A549 (cell line): ENCODE results near the gene PTPRN2. TPM values are rescaled to one million over a fixed set of nuclear protein-coding genes. Genes with fewer than 3 reads are reported as not detected.

Source experiments
- ATAC-seq, 2 experiments: fragments of 200-7000 bp in 1 of 2; fragments of >200 bp in 1 of 2; cut with Nextera tagmentation in 1 of 2; cut with Tn5 transposase in 1 of 2; 3 replicates each; pipeline versions ENCODE4 v1.8.0 to v1.9.1; 2018 to 2020; ENCODE audit warnings: mild to moderate bottlenecking in 1 of 2, moderate library complexity in 1 of 2
- CTCF ChIA-PET: fragments of 300-600 bp; sonication (Branson Sonifier 250); formaldehyde crosslinking; extraction: SDS; loops from one replicate; lab custom pipeline; 2021; ENCODE audit warnings: antibody characterized with exemption, inconsistent platforms; lab: Yijun Ruan, JAX
- POLR2A ChIA-PET: fragments of 350-600 bp; formaldehyde crosslinking; extraction: SDS; loops from one replicate; lab custom pipeline; 2021; ENCODE audit warnings: antibody characterized with exemption, inconsistent platforms; lab: Yijun Ruan, JAX
- DNase-seq, 2 experiments: peaks; one replicate each; pipeline versions ENCODE4 v3.0.0 to v3.0.0-alpha.2; 2011 to 2016; ENCODE audit warnings: low read depth in 1 of 2, low spot score in 1 of 2
- FAIRE-seq: peaks from 2 replicates; lab custom pipeline; 2011; peaks lifted over from hg19 to GRCh38; lab: Jason Lieb, UNC
- H3K27ac ChIP-seq, 2 experiments: fragments of >200 bp; sonication (Bioruptor Twin); formaldehyde crosslinking; 3 replicates each; pipeline ENCODE4 v1.5.1; 2016 to 2017
- H3K4me1 ChIP-seq: fragments of >200 bp; sonication (Bioruptor Twin); formaldehyde crosslinking; 3 replicates; pipeline ENCODE4 v1.6.1; 2016
- H3K4me2 ChIP-seq: fragments of >200 bp; sonication (Bioruptor Twin); formaldehyde crosslinking; 3 replicates; pipeline ENCODE4 v1.6.1; 2016
- H3K4me3 ChIP-seq: fragments of >200 bp; sonication (Bioruptor Twin); formaldehyde crosslinking; 3 replicates; pipeline ENCODE4 v1.5.1; 2016
- H3K9me3 ChIP-seq: fragments of >200 bp; sonication (Bioruptor Twin); formaldehyde crosslinking; 3 replicates; pipeline ENCODE4 v1.6.1; 2016
- BHLHE40 ChIP-seq: IDR thresholded peaks from 2 replicates; pipeline ENCODE4 v1.6.1; 2012; ENCODE audit warnings: low read depth, low read length, inconsistent platforms
- CBX8 ChIP-seq: fragments of 200-600 bp; sonication (generic); IDR thresholded peaks from 2 replicates; pipeline ENCODE4 v1.6.1; 2016
- EHF ChIP-seq: fragments of 250-450 bp; sonication (Bioruptor Pico); IDR thresholded peaks from 2 replicates; pipeline ENCODE4 v1.5.0; 2020; ENCODE audit warnings: mild to moderate bottlenecking
- EHMT2 ChIP-seq: fragments of 200-600 bp; sonication (generic); IDR thresholded peaks from 2 replicates; pipeline ENCODE4 v1.6.1; 2016; ENCODE audit warnings: antibody characterized with exemption, low read depth, mild to moderate bottlenecking, moderate library complexity
- FOSL2 ChIP-seq, 2 experiments: fragments of 450-650 bp in 1 of 2; fragments of >200 bp in 1 of 2; sonication (Bioruptor Twin) in 1 of 2; formaldehyde crosslinking; IDR thresholded peaks; 2 replicates each; pipeline versions ENCODE4 v1.5.0 to v1.6.1; 2016 to 2020; ENCODE audit warnings: mild to moderate bottlenecking in 1 of 2, moderate library complexity in 1 of 2
- GATA3 ChIP-seq: IDR thresholded peaks from 2 replicates; pipeline ENCODE4 v1.6.1; 2012; ENCODE audit warnings: borderline replicate concordance
- HOXB5 ChIP-seq: fragments of 250-450 bp; sonication (Bioruptor Pico); IDR thresholded peaks from 2 replicates; pipeline ENCODE4 v1.5.0; 2020; ENCODE audit warnings: mild to moderate bottlenecking, moderate library complexity
- JUN ChIP-seq, 2 experiments: fragments of >200 bp; sonication (Bioruptor Twin); formaldehyde crosslinking; IDR thresholded peaks; 2 replicates in 1 of 2; 3 replicates in 1 of 2; pipeline ENCODE4 v1.6.1; 2016 to 2017
- KDM1A ChIP-seq: fragments of 200-600 bp; sonication (generic); IDR thresholded peaks from 2 replicates; pipeline ENCODE4 v1.6.1; 2016; ENCODE audit warnings: low read depth, mild to moderate bottlenecking
- MAZ ChIP-seq: fragments of 150-350 bp; IDR thresholded peaks from 2 replicates; pipeline ENCODE4 v1.6.1; 2014; ENCODE audit warnings: antibody characterized with exemption, low read depth, low read length, borderline replicate concordance
- NPAS2 ChIP-seq: fragments of 250-450 bp; sonication (Bioruptor Pico); IDR thresholded peaks from 2 replicates; pipeline ENCODE4 v1.8.0; 2022; ENCODE audit warnings: mild to moderate bottlenecking, moderate library complexity, borderline replicate concordance
- POLR2AphosphoS2 ChIP-seq: conservative IDR thresholded peaks from 2 replicates; pipeline ENCODE4 v1.6.1; 2012; ENCODE audit warnings: low read length, improper control_type of control experiment, inconsistent platforms
- RARB ChIP-seq: fragments of 250-450 bp; sonication (Bioruptor Pico); IDR thresholded peaks from 2 replicates; pipeline ENCODE4 v1.8.0; 2021; ENCODE audit warnings: mild to moderate bottlenecking, moderate library complexity
- RCOR1 ChIP-seq: fragments of 150-350 bp; IDR thresholded peaks from 2 replicates; pipeline ENCODE4 v1.6.1; 2014; ENCODE audit warnings: antibody characterized with exemption, low read length, low read depth
- RFX5 ChIP-seq: fragments of 450-650 bp; IDR thresholded peaks from 2 replicates; pipeline ENCODE4 v1.7.1; 2014; ENCODE audit warnings: antibody characterized with exemption, mild to moderate bottlenecking, moderate library complexity
- RNF2 ChIP-seq: fragments of 200-600 bp; sonication (generic); IDR thresholded peaks from 2 replicates; pipeline ENCODE4 v1.6.1; 2016; ENCODE audit warnings: low read depth, mild to moderate bottlenecking, antibody characterized with exemption, moderate library complexity, borderline replicate concordance
- TP53 ChIP-seq: fragments of 250-450 bp; sonication (Bioruptor Pico); IDR thresholded peaks from 2 replicates; pipeline ENCODE4 v1.5.0; 2021; ENCODE audit warnings: mild to moderate bottlenecking, moderate library complexity
- ZNF302 ChIP-seq: fragments of 250-450 bp; sonication (Bioruptor Pico); IDR thresholded peaks from 2 replicates; pipeline ENCODE4 v1.9.0; 2021; ENCODE audit warnings: inconsistent platforms, mild to moderate bottlenecking, moderate library complexity
- WGBS: methylation state at CpG from one replicate; pipeline ENCODE4 v1.1.6; 2017; ENCODE audit errors: missing lambda C conversion rate; 5-methylcytosine and 5-hydroxymethylcytosine counted together
- polyA plus RNA-seq, 4 experiments: library from polyadenylated mRNA; depleted of rRNA in 3 of 4; stranded (reverse); fragments of >200 nt; fragmentation: RNase III in 1 of 4; extraction: RNeasy Plus Mini Kit Qiagen cat#74134 plus additional on column Dnase treatment in 1 of 4; gene quantifications; 2 replicates in 3 of 4; 3 replicates in 1 of 4; pipeline ENCODE4 v1.2.3, GENCODE V29; 2011 to 2017
- TF ChIP-seq, protein P1 (sequence below): fragments of >200 bp; sonication (Bioruptor Twin); formaldehyde crosslinking; IDR thresholded peaks from 3 replicates; pipeline ENCODE4 v1.5.1; 2016
- TF ChIP-seq, protein P2 (sequence below): fragments of 150-350 bp; IDR thresholded peaks from 2 replicates; pipeline ENCODE4 v1.6.1; 2014; ENCODE audit warnings: low read depth, mild to moderate bottlenecking, low read length
- TF ChIP-seq, protein P3 (sequence below): fragments of 250-450 bp; sonication (Bioruptor Pico); IDR thresholded peaks from 2 replicates; pipeline ENCODE4 v1.5.0; 2021; ENCODE audit warnings: mild to moderate bottlenecking, moderate library complexity, borderline replicate concordance
- TF ChIP-seq, protein P4 (sequence below): IDR thresholded peaks from 2 replicates; pipeline ENCODE4 v1.6.1; 2012; ENCODE audit warnings: low read depth, borderline replicate concordance
- TF ChIP-seq, protein P5 (sequence below): fragments of 250-450 bp; sonication (Bioruptor Pico); IDR thresholded peaks from 2 replicates; pipeline ENCODE4 v1.5.0; 2020; ENCODE audit warnings: low read depth, mild to moderate bottlenecking, moderate library complexity
- TF ChIP-seq, protein P6 (sequence below): fragments of 450-650 bp; IDR thresholded peaks from 2 replicates; pipeline ENCODE4 v1.6.1; 2014; ENCODE audit warnings: antibody characterized with exemption
- TF ChIP-seq, protein P7 (sequence below): fragments of 200-600 bp; sonication (generic); IDR thresholded peaks from 2 replicates; pipeline ENCODE4 v1.6.1; 2016; ENCODE audit warnings: antibody characterized with exemption, mild to moderate bottlenecking, moderate library complexity

The PTPRN2 gene
- polyA plus RNA-seq, 2 of the 4 experiments (the other 2 are of a cell fraction), result 0.41 to 1.2 TPM

DNA sequence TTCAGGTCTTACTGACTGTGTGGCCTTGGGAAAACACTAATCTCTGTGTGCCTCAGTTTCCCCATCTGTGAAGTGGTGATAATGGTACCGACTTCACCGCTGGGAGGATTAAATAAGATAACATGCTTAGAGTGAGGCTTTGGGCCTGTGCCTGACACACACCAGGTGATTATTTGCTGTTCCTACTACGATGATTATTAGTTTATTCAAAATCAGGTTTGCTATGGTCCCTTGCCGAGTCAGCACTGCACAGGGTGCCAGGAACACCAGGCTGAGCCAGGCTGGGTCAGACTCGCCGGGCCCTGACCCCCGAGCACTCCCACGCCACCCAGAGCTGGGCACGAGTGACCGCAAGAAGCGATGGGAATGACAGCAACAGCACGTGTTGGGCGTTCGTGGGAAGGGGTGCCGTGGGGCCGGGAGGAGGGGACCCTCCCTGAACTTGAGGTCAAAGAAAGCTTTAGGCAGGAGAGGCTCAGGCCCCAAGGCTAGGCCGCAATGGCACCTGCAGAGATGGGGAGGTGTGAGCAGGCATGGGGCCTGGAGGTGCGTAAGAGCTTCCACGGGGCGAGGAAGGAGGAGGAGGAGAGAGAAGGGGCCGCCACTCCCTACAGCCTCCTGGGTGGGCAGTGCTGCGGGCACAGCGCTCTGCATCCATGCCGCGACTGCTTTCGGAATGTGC lies 925.4 kb downstream of the PTPRN2 start:
- no peak overlapping the region for H3K4me2 ChIP-seq
- TF ChIP-seq KDM1A, result no peak
- no peak for TF ChIP-seq CBX8
- TF ChIP-seq EHF (CRISPR knock-in tag), result no peak
- no peak for TF ChIP-seq NPAS2
- TF ChIP-seq POLR2AphosphoS2, result no peak
- no peak for TF ChIP-seq ZNF302 (CRISPR knock-in tag)
- TF ChIP-seq RNF2, result no peak
- TF ChIP-seq RFX5, result no peak
- TF ChIP-seq, protein P1, sequence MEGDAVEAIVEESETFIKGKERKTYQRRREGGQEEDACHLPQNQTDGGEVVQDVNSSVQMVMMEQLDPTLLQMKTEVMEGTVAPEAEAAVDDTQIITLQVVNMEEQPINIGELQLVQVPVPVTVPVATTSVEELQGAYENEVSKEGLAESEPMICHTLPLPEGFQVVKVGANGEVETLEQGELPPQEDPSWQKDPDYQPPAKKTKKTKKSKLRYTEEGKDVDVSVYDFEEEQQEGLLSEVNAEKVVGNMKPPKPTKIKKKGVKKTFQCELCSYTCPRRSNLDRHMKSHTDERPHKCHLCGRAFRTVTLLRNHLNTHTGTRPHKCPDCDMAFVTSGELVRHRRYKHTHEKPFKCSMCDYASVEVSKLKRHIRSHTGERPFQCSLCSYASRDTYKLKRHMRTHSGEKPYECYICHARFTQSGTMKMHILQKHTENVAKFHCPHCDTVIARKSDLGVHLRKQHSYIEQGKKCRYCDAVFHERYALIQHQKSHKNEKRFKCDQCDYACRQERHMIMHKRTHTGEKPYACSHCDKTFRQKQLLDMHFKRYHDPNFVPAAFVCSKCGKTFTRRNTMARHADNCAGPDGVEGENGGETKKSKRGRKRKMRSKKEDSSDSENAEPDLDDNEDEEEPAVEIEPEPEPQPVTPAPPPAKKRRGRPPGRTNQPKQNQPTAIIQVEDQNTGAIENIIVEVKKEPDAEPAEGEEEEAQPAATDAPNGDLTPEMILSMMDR, result no peak
- TF ChIP-seq BHLHE40, result no peak
- no peak for TF ChIP-seq RCOR1
- TF ChIP-seq, protein P2, sequence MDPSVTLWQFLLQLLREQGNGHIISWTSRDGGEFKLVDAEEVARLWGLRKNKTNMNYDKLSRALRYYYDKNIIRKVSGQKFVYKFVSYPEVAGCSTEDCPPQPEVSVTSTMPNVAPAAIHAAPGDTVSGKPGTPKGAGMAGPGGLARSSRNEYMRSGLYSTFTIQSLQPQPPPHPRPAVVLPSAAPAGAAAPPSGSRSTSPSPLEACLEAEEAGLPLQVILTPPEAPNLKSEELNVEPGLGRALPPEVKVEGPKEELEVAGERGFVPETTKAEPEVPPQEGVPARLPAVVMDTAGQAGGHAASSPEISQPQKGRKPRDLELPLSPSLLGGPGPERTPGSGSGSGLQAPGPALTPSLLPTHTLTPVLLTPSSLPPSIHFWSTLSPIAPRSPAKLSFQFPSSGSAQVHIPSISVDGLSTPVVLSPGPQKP, result no peak
- TF ChIP-seq, protein P3, sequence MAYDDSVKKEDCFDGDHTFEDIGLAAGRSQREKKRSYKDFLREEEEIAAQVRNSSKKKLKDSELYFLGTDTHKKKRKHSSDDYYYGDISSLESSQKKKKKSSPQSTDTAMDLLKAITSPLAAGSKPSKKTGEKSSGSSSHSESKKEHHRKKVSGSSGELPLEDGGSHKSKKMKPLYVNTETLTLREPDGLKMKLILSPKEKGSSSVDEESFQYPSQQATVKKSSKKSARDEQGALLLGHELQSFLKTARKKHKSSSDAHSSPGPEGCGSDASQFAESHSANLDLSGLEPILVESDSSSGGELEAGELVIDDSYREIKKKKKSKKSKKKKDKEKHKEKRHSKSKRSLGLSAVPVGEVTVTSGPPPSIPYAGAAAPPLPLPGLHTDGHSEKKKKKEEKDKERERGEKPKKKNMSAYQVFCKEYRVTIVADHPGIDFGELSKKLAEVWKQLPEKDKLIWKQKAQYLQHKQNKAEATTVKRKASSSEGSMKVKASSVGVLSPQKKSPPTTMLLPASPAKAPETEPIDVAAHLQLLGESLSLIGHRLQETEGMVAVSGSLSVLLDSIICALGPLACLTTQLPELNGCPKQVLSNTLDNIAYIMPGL (CRISPR knock-in tag), result no peak
- TF ChIP-seq FOSL2 (IDR thresholded peaks at IDR 0.05), result no peak
- TF ChIP-seq FOSL2 (CRISPR knock-in tag; IDR thresholded peaks at IDR 0.05), result no peak
- TF ChIP-seq, protein P4, sequence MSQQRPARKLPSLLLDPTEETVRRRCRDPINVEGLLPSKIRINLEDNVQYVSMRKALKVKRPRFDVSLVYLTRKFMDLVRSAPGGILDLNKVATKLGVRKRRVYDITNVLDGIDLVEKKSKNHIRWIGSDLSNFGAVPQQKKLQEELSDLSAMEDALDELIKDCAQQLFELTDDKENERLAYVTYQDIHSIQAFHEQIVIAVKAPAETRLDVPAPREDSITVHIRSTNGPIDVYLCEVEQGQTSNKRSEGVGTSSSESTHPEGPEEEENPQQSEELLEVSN, result no peak

DNA sequence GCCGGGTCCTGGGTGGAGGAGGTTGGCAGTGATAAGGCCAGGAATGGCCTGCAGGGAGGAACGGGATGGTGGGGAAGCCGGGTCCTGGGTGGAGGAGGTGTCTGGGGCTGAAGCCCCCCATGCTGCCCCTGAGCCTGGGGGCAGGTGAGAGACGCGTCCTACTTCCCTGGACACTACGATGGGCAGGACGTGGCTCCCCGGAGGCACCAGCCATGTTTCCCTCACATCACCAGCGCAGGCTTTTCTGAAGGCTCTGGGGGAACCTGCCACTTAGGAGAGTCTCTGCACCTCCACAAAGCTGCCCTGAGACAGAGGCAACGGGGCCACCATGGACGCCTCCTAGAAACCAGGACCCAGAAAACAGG lies 926.0 kb downstream of the PTPRN2 start:
- Histone ChIP-seq H3K27ac (no peak overlapping the region), H3K4me2 (no peak overlapping the region), H3K4me3 (no peak overlapping the region), H3K9me3 (no peaks in the 10 kb centered on the region), H3K4me1 (no peaks in the 10 kb centered on the region)
- DNase-seq (no peak), FAIRE-seq (no peak), ATAC-seq (no peak)
- ChIA-PET POLR2A (no interaction called here), CTCF (interaction anchor here (1.8 kb wide), 1 partner anchor 12 kb away, joined by 3 read pairs; no protein-coding TSS in a partner anchor)
- 47% methylated on average over 11 of the region's 11 CpGs for WGBS
- TF ChIP-seq JUN (IDR thresholded peaks at IDR 0.05) (no peak), HOXB5 (CRISPR knock-in tag) (no peak), RARB (no peak), GATA3 (no peak), TP53 (CRISPR knock-in tag) (no peak), MAZ (no peak), RFX5 (no peak), EHF (CRISPR knock-in tag) (no peak), ZNF302 (CRISPR knock-in tag) (no peak), EHMT2 (no peak)
- TF ChIP-seq, protein P5, sequence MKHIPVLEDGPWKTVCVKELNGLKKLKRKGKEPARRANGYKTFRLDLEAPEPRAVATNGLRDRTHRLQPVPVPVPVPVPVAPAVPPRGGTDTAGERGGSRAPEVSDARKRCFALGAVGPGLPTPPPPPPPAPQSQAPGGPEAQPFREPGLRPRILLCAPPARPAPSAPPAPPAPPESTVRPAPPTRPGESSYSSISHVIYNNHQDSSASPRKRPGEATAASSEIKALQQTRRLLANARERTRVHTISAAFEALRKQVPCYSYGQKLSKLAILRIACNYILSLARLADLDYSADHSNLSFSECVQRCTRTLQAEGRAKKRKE (CRISPR knock-in tag), result no peak
- TF ChIP-seq, protein P6, sequence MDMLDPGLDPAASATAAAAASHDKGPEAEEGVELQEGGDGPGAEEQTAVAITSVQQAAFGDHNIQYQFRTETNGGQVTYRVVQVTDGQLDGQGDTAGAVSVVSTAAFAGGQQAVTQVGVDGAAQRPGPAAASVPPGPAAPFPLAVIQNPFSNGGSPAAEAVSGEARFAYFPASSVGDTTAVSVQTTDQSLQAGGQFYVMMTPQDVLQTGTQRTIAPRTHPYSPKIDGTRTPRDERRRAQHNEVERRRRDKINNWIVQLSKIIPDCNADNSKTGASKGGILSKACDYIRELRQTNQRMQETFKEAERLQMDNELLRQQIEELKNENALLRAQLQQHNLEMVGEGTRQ, result no peak
- TF ChIP-seq, protein P7, sequence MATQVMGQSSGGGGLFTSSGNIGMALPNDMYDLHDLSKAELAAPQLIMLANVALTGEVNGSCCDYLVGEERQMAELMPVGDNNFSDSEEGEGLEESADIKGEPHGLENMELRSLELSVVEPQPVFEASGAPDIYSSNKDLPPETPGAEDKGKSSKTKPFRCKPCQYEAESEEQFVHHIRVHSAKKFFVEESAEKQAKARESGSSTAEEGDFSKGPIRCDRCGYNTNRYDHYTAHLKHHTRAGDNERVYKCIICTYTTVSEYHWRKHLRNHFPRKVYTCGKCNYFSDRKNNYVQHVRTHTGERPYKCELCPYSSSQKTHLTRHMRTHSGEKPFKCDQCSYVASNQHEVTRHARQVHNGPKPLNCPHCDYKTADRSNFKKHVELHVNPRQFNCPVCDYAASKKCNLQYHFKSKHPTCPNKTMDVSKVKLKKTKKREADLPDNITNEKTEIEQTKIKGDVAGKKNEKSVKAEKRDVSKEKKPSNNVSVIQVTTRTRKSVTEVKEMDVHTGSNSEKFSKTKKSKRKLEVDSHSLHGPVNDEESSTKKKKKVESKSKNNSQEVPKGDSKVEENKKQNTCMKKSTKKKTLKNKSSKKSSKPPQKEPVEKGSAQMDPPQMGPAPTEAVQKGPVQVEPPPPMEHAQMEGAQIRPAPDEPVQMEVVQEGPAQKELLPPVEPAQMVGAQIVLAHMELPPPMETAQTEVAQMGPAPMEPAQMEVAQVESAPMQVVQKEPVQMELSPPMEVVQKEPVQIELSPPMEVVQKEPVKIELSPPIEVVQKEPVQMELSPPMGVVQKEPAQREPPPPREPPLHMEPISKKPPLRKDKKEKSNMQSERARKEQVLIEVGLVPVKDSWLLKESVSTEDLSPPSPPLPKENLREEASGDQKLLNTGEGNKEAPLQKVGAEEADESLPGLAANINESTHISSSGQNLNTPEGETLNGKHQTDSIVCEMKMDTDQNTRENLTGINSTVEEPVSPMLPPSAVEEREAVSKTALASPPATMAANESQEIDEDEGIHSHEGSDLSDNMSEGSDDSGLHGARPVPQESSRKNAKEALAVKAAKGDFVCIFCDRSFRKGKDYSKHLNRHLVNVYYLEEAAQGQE, result no peak

More for the DNA sequence above, 925.4 kb downstream of the PTPRN2 start:
- DNase-seq (no peak), ATAC-seq (no peak), FAIRE-seq (no peak)
- WGBS, result 82% methylated on average over 21 of the region's 26 CpGs
- Histone ChIP-seq H3K27ac (no peak overlapping the region), H3K4me1 (no peaks in the 10 kb centered on the region), H3K4me3 (no peak overlapping the region), H3K9me3 (no peaks in the 10 kb centered on the region)
- POLR2A ChIA-PET, result no interaction called here
- CTCF ChIA-PET, result interaction anchor here (0.7 to 1.2 kb wide), 3 partner anchors 18 to 130 kb away, joined by 3 read pairs; no protein-coding TSS in a partner anchor
